BLaER1 (cell line): ENCODE results near the gene PIGL.
"Not testable (repeated sequence)": the region's sequence is repeated elsewhere in the genome, so short reads cannot be mapped to it uniquely, and the experiment has no call there.

Source experiments
- H3K27ac ChIP-seq: shearing (Covaris generic); formaldehyde crosslinking; 2 replicates; pipeline ENCODE4 v1.8.1; 2022
- H3K27me3 ChIP-seq: shearing (Covaris generic); formaldehyde crosslinking; 2 replicates; pipeline ENCODE4 v1.8.1; 2022
- H3K36me3 ChIP-seq: shearing (Covaris generic); formaldehyde crosslinking; 2 replicates; pipeline ENCODE4 v1.8.1; 2022
- H3K4me1 ChIP-seq: shearing (Covaris generic); formaldehyde crosslinking; 2 replicates; pipeline ENCODE4 v1.8.1; 2022
- H3K4me2 ChIP-seq: shearing (Covaris generic); formaldehyde crosslinking; 2 replicates; pipeline ENCODE4 v1.8.1; 2022
- H3K4me3 ChIP-seq: shearing (Covaris generic); formaldehyde crosslinking; 2 replicates; pipeline ENCODE4 v1.8.1; 2022
- H3K9ac ChIP-seq: shearing (Covaris generic); formaldehyde crosslinking; 2 replicates; pipeline ENCODE4 v1.8.1; 2022
- H3K9me3 ChIP-seq: shearing (Covaris generic); formaldehyde crosslinking; 2 replicates; pipeline ENCODE4 v1.8.1; 2022
- H4K20me1 ChIP-seq: shearing (Covaris generic); formaldehyde crosslinking; 2 replicates; pipeline ENCODE4 v1.8.1; 2022
- Cebpa-rat ChIP-seq: shearing (Covaris generic); IDR thresholded peaks from 2 replicates; pipeline ENCODE4 v1.8.1; 2022

The PIGL gene

GRCh38 chr17:16215965-16216316 lies 1.1 kb upstream of the PIGL start:
- peak overlapping the region; percentile 99 for H3K27ac ChIP-seq
- H4K20me1 ChIP-seq, result peaks cover 42% of the 10 kb centered on the region
- H3K4me3 ChIP-seq, result peak overlapping the region; percentile 100
- peak overlapping the region; percentile 100 for H3K9ac ChIP-seq
- H3K9me3 ChIP-seq, result no peaks in the 10 kb centered on the region
- H3K27me3 ChIP-seq, result no peaks in the 10 kb centered on the region
- H3K4me2 ChIP-seq, result peak overlapping the region; percentile 87
- H3K36me3 ChIP-seq, result peaks cover 13% of the 10 kb centered on the region
- TF ChIP-seq Cebpa-rat, result no peak
- H3K4me1 ChIP-seq, result peaks cover 46% of the 10 kb centered on the region

- H3K27me3 ChIP-seq, H3K9me3 ChIP-seq: not testable (repeated sequence)
- Histone ChIP-seq H3K4me3 (peak overlapping the region; percentile 100), H3K4me2 (peak overlapping the region; percentile 87), H4K20me1 (peaks cover 37% of the 10 kb centered on the region), H3K4me1 (peaks cover 47% of the 10 kb centered on the region), H3K36me3 (peaks cover 13% of the 10 kb centered on the region), H3K27ac (peak overlapping the region; percentile 99), H3K9ac (peak overlapping the region; percentile 100)
Observed at GRCh38 chr17:16216341-16217001, 539 bp upstream of the PIGL start.

GRCh38 chr17:16222406-16222805 lies 5.4 kb downstream of the PIGL start:
- Histone ChIP-seq H3K27ac (no peak overlapping the region), H4K20me1 (peaks cover 6% of the 10 kb centered on the region; the same call in 1 of the 2 replicates), H3K9ac (no peak overlapping the region), H3K27me3 (no peaks in the 10 kb centered on the region), H3K9me3 (no peaks in the 10 kb centered on the region), H3K36me3 (peaks cover 34% of the 10 kb centered on the region), H3K4me2 (peak overlapping the region; percentile 19), H3K4me3 (no peak overlapping the region), H3K4me1 (peaks cover 28% of the 10 kb centered on the region)
- TF ChIP-seq Cebpa-rat, result no peak

- H3K4me3 ChIP-seq, H4K20me1 ChIP-seq, H3K9me3 ChIP-seq, H3K27me3 ChIP-seq, H3K9ac ChIP-seq: not testable (repeated sequence)
- Histone ChIP-seq H3K27ac (0 out of 2 replicates have a peak overlapping the region, but pooled peaks have one; percentile 22), H3K36me3 (peaks cover 20% of the 10 kb centered on the region), H3K4me1 (peaks cover 14% of the 10 kb centered on the region), H3K4me2 (peak overlapping the region; percentile 54)
Observed at GRCh38 chr17:16229912-16230561, 13.0 kb downstream of the PIGL start.

DNA sequence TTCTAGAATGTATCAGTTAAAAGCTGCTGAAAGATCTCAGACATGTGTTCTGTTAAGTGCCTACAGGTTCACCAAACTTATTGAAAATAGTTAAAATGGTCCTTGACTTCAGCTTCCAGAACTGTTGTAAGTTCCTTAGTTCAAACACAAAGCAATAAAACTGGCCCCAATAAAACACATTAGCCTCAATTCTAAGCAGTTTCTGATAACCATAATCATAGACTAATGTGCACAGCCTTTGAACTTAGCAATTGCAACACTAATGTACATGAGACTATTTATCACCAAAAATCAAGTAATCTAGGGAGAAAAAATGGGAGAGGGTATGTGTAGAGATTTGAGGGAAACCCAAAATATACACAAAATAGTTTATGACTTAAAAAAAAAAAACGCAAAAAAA lies 15.4 kb downstream of the PIGL start:
- Histone ChIP-seq H3K9me3 (no peaks in the 10 kb centered on the region), H3K9ac (no peak overlapping the region), H3K4me2 (no peak overlapping the region), H3K27ac (no peak overlapping the region), H3K4me3 (no peak overlapping the region), H3K4me1 (peaks cover 14% of the 10 kb centered on the region), H3K27me3 (no peaks in the 10 kb centered on the region), H3K36me3 (peaks cover 40% of the 10 kb centered on the region), H4K20me1 (no peaks in the 10 kb centered on the region)
- TF ChIP-seq Cebpa-rat, result no peak

DNA sequence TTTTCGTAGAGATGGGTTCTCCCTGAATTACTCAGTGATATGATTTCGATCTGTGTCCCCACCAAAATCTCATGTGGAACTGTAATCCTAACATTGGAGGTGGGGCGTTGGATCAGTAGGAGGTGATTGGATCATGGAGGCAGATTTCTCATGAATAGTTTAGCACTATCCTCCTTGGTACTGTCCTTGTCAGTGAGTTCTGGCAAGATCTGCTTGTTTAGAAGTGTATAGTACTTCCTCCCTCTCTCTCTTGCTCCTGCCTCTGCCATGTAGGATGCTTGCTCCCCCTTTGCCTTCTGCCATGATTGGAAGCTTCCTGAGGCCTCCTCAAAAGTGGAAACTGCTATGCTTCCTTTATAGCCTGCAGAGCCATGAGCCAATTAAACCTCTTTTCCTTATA lies 22.9 kb downstream of the PIGL start:
- Histone ChIP-seq H3K4me1 (no peaks in the 10 kb centered on the region), H3K4me3 (no peak overlapping the region), H3K27ac (no peak overlapping the region), H3K4me2 (no peak overlapping the region), H3K27me3 (no peaks in the 10 kb centered on the region), H3K36me3 (peaks cover 34% of the 10 kb centered on the region), H4K20me1 (no peaks in the 10 kb centered on the region), H3K9ac (no peak overlapping the region), H3K9me3 (no peaks in the 10 kb centered on the region)
- TF ChIP-seq Cebpa-rat, result no peak

GRCh38 chr17:16241906-16242399 lies 24.9 kb downstream of the PIGL start:
- Histone ChIP-seq H3K4me1 (no peaks in the 10 kb centered on the region), H3K27ac (no peak overlapping the region), H3K9ac (no peak overlapping the region), H3K4me2 (no peak overlapping the region), H3K36me3 (peaks cover 26% of the 10 kb centered on the region), H4K20me1 (no peaks in the 10 kb centered on the region), H3K27me3 (no peaks in the 10 kb centered on the region), H3K9me3 (no peaks in the 10 kb centered on the region), H3K4me3 (no peak overlapping the region)
- no peak for TF ChIP-seq Cebpa-rat

GRCh38 chr17:16243385-16243784 lies 26.4 kb downstream of the PIGL start:
- Histone ChIP-seq H3K9me3 (no peaks in the 10 kb centered on the region), H3K27ac (no peak overlapping the region), H3K4me1 (no peaks in the 10 kb centered on the region), H3K27me3 (no peaks in the 10 kb centered on the region), H3K9ac (no peak overlapping the region), H3K36me3 (peaks cover 20% of the 10 kb centered on the region), H3K4me2 (no peak overlapping the region), H4K20me1 (no peaks in the 10 kb centered on the region), H3K4me3 (no peak overlapping the region)
- peak; percentile 50; the same call in 1 of the 2 replicates for TF ChIP-seq Cebpa-rat

- Histone ChIP-seq H3K9ac (no peak overlapping the region), H3K27ac (no peak overlapping the region), H3K4me3 (no peak overlapping the region), H3K4me2 (no peak overlapping the region), H3K9me3 (no peaks in the 10 kb centered on the region), H3K4me1 (no peaks in the 10 kb centered on the region), H3K36me3 (peaks cover 19% of the 10 kb centered on the region), H3K27me3 (no peaks in the 10 kb centered on the region), H4K20me1 (no peaks in the 10 kb centered on the region)
- no peak for TF ChIP-seq Cebpa-rat
Observed at GRCh38 chr17:16243801-16244567, 27.0 kb downstream of the PIGL start.

- H3K27me3 ChIP-seq, result no peaks in the 10 kb centered on the region
- H3K9me3 ChIP-seq, result no peaks in the 10 kb centered on the region
- H3K4me3 ChIP-seq, result no peak overlapping the region
- no peak overlapping the region for H3K4me2 ChIP-seq
- H3K9ac ChIP-seq, result no peak overlapping the region
- H3K36me3 ChIP-seq, result peaks cover 23% of the 10 kb centered on the region
- no peaks in the 10 kb centered on the region for H4K20me1 ChIP-seq
- TF ChIP-seq Cebpa-rat, result no peak
- no peaks in the 10 kb centered on the region for H3K4me1 ChIP-seq
- H3K27ac ChIP-seq, result no peak overlapping the region
Observed at GRCh38 chr17:16247586-16247984, 30.6 kb downstream of the PIGL start.
